ENCODE results near the gene ZNF554. TPM values are rescaled to one million over a fixed set of nuclear protein-coding genes. Genes with fewer than 3 reads are reported as not detected.

Gene ZNF554
- total and polyA plus RNA-seq, 2 of the 8 experiments (the other 6 are each of a cell fraction or from before 2014, with no cell fraction given): 1.8 to 5.7 TPM

DNA sequence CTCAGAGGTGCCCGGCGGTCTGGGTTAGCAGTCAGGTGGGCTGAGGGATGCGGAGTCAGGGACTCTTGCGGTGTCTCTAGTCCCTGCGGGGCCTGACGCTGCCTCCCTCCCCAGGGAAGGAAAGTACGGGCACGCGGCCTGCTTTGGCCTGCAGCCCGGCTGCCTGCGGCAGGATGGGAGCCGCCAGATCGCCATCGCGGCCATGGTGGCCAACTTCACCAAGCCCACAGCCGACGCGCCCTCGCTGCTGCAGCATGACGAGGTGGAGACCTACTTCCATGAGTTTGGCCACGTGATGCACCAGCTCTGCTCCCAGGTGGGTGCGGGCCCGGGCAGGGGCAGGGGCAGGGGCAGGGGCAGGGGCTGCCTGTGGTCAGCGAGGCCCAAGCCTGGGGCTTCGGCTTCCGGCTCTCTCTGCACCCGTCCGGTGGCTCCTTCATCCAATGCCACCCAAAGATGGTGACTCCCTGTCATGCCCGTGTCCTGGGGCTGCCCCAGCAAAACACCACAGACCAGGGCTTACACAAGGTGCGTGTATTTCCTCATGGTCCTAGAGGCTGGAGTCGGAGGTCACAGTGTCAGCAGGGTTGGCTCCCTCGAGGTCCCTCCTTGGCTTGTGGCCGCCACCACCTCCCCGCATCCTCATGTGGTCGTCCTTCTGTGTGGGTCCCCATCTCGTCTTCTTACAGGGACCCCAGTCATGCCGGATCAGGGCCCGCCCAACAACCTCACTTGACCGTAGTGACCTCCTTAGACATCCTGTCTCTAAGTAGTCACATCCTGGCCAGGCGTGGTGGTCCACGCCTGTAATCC lies 11.3 kb upstream of the ZNF554 start (continued):
- TF ChIP-seq TCF12 (IDR thresholded peaks at IDR 0.05; ENCODE audit: low read depth, low read length): no peak
